ENCODE results near the gene MED10. TPM values are rescaled to one million over a fixed set of nuclear protein-coding genes. Genes with fewer than 3 reads are reported as not detected.

MED10 gene
- polyA plus RNA-seq, 1 donor (not counting 4 experiments of a cell fraction or from before 2014, with no cell fraction given), result 38.8 TPM

GRCh38 chr5:6360323-6361072 is 17.8 kb downstream of the MED10 start:
- no peak overlapping the region for H3K4me3 ChIP-seq (ENCODE audit: control insufficient read depth in 2 of 3, extremely low read depth in 1 of 3, insufficient read depth in 2 of 3, low read depth in 1 of 3, low read length in 3 of 3)
- H2AFZ ChIP-seq (ENCODE audit: control insufficient read depth, low read length), result peak overlapping the region; percentile 26
- no peaks in the 10 kb centered on the region for H3K9me1 ChIP-seq (ENCODE audit: control insufficient read depth, extremely low read depth, insufficient read depth, low read length)
- no peaks in the 10 kb centered on the region for H3K79me2 ChIP-seq (ENCODE audit: control insufficient read depth, insufficient read depth, low read length)
- H3K27ac ChIP-seq (ENCODE audit: control insufficient read depth, insufficient read depth, low read length), result no peak overlapping the region
- DNase-seq (ENCODE audit: low read depth, low spot score) (no peak), FAIRE-seq (no peak)
- dilution Hi-C loops (cut with MboI; ENCODE audit: extremely low pct_ligation_motif_present, low sequenced_read_pairs), result no loop called here
- TF ChIP-seq EZH2 (IDR thresholded peaks at IDR 0.05; ENCODE audit: low read length) (no peak), CTCF (optimal IDR thresholded peaks at IDR 0.05 in 1 of 3, IDR thresholded peaks at IDR 0.05 in 1 of 3, conservative IDR thresholded peaks at IDR 0.05 in 1 of 3; ENCODE audit: extremely low read depth in 1 of 3, insufficient read depth in 2 of 3, low read length in 3 of 3) (no peak)
- peaks cover 5% of the 10 kb centered on the region for H3K4me1 ChIP-seq (ENCODE audit: control insufficient read depth, extremely low read depth, insufficient read depth, low read length)
- H3K9ac ChIP-seq (ENCODE audit: control insufficient read depth, extremely low read depth, insufficient read depth, low read length), result no peak overlapping the region
- H4K20me1 ChIP-seq (ENCODE audit: control insufficient read depth, extremely low read depth, insufficient read depth, low read length), result no peaks in the 10 kb centered on the region
- H3K4me2 ChIP-seq (ENCODE audit: control insufficient read depth, extremely low read depth, insufficient read depth, low read depth, low read length), result peak overlapping the region; percentile 10
- H3K9me3 ChIP-seq (ENCODE audit: control insufficient read depth, low read depth, low read length), result no peaks in the 10 kb centered on the region
- H3K27me3 ChIP-seq (ENCODE audit: control insufficient read depth, extremely low read depth, insufficient read depth, low read length), result no peaks in the 10 kb centered on the region
- no peaks in the 10 kb centered on the region for H3K36me3 ChIP-seq (ENCODE audit: control insufficient read depth in 2 of 2, extremely low read depth in 1 of 2, insufficient read depth in 2 of 2, low read length in 2 of 2)

GRCh38 chr5:6359555-6360322 is 18.6 kb downstream of the MED10 start:
- Histone ChIP-seq H4K20me1 (ENCODE audit: control insufficient read depth, extremely low read depth, insufficient read depth, low read length) (no peaks in the 10 kb centered on the region), H3K4me1 (ENCODE audit: control insufficient read depth, extremely low read depth, insufficient read depth, low read length) (peaks cover 5% of the 10 kb centered on the region), H3K27ac (ENCODE audit: control insufficient read depth, insufficient read depth, low read length) (no peak overlapping the region), H3K4me2 (ENCODE audit: control insufficient read depth, extremely low read depth, insufficient read depth, low read depth, low read length) (no peak overlapping the region), H3K4me3 (ENCODE audit: control insufficient read depth in 2 of 3, extremely low read depth in 1 of 3, insufficient read depth in 2 of 3, low read depth in 1 of 3, low read length in 3 of 3) (no peak overlapping the region), H2AFZ (ENCODE audit: control insufficient read depth, low read length) (peak overlapping the region; percentile 26), H3K36me3 (ENCODE audit: control insufficient read depth in 2 of 2, extremely low read depth in 1 of 2, insufficient read depth in 2 of 2, low read length in 2 of 2) (no peaks in the 10 kb centered on the region), H3K9me3 (ENCODE audit: control insufficient read depth, low read depth, low read length) (no peaks in the 10 kb centered on the region), H3K27me3 (ENCODE audit: control insufficient read depth, extremely low read depth, insufficient read depth, low read length) (no peaks in the 10 kb centered on the region), H3K79me2 (ENCODE audit: control insufficient read depth, insufficient read depth, low read length) (no peaks in the 10 kb centered on the region), H3K9me1 (ENCODE audit: control insufficient read depth, extremely low read depth, insufficient read depth, low read length) (no peaks in the 10 kb centered on the region), H3K9ac (ENCODE audit: control insufficient read depth, extremely low read depth, insufficient read depth, low read length) (no peak overlapping the region)
- DNase-seq (ENCODE audit: low read depth, low spot score), result no peak
- dilution Hi-C loops (cut with MboI; ENCODE audit: extremely low pct_ligation_motif_present, low sequenced_read_pairs), result no loop called here
- FAIRE-seq, result no peak
- TF ChIP-seq EZH2 (IDR thresholded peaks at IDR 0.05; ENCODE audit: low read length), result no peak
- no peak for TF ChIP-seq CTCF (optimal IDR thresholded peaks at IDR 0.05 in 1 of 3, IDR thresholded peaks at IDR 0.05 in 1 of 3, conservative IDR thresholded peaks at IDR 0.05 in 1 of 3; ENCODE audit: extremely low read depth in 1 of 3, insufficient read depth in 2 of 3, low read length in 3 of 3)

All from keratinocyte (primary cell).